ENCODE results near the gene RAB1A. TPM values are rescaled to one million over a fixed set of nuclear protein-coding genes. Genes with fewer than 3 reads are reported as not detected.
"Not testable (repeated sequence)": the region's sequence is repeated elsewhere in the genome, so short reads cannot be mapped to it uniquely, and the experiment has no call there.

RAB1A gene
- total and polyA plus RNA-seq, 2 donors = 42.9 to 144 TPM

GRCh38 chr2:65153515-65153914 is 23.6 kb upstream of the RAB1A start:
- H3K27ac ChIP-seq (ENCODE audit: low read depth in 1 of 2, low read length in 1 of 2) = no peak overlapping the region
- no peak for DNase-seq (ENCODE audit: low read depth in 6 of 9, low spot score in 9 of 9)
- WGBS = 97% methylated on average over 3 of the region's 3 CpGs

GRCh38 chr2:65146078-65146477 is 16.2 kb upstream of the RAB1A start:
- H3K4me1 ChIP-seq (ENCODE audit: control insufficient read depth in 2 of 2, insufficient read depth in 2 of 2, low read length in 2 of 2) = no peaks in the 10 kb centered on the region
- no peaks in the 10 kb centered on the region for H3K27me3 ChIP-seq (ENCODE audit: control insufficient read depth in 2 of 2, insufficient read depth in 1 of 2, low read length in 1 of 2)
- DNase-seq (ENCODE audit: low read depth in 6 of 9, low spot score in 9 of 9) = no peak
- 95% methylated on average over 3 of the region's 3 CpGs for WGBS
- H3K36me3 ChIP-seq (ENCODE audit: control insufficient read depth in 2 of 2, insufficient read depth in 2 of 2, low read length in 1 of 2) = no peaks in the 10 kb centered on the region
- no peak overlapping the region for H3K4me3 ChIP-seq (ENCODE audit: low read length in 2 of 2)
- no peaks in the 10 kb centered on the region for H3K9me3 ChIP-seq (ENCODE audit: control insufficient read depth in 2 of 2, insufficient read depth in 1 of 2, low read length in 1 of 2)
- no peak overlapping the region for H3K27ac ChIP-seq (ENCODE audit: low read depth in 1 of 2, low read length in 1 of 2)

More at GRCh38 chr2:65153515-65153914, 23.6 kb upstream of the RAB1A start:
- Histone ChIP-seq H3K9me3 (ENCODE audit: control insufficient read depth in 2 of 2, insufficient read depth in 1 of 2, low read length in 1 of 2) (no peaks in the 10 kb centered on the region), H3K4me1 (ENCODE audit: control insufficient read depth in 2 of 2, insufficient read depth in 2 of 2, low read length in 2 of 2) (peaks cover 0 to under 1% of the 10 kb centered on the region in 2 donors), H3K36me3 (ENCODE audit: control insufficient read depth in 2 of 2, insufficient read depth in 2 of 2, low read length in 1 of 2) (no peaks in the 10 kb centered on the region), H3K27me3 (ENCODE audit: control insufficient read depth in 2 of 2, insufficient read depth in 1 of 2, low read length in 1 of 2) (no peaks in the 10 kb centered on the region), H3K4me3 (ENCODE audit: low read length in 2 of 2) (no peak overlapping the region)

GRCh38 chr2:65144571-65144970 is 14.7 kb upstream of the RAB1A start:
- H3K4me3 ChIP-seq (ENCODE audit: low read length in 2 of 2) = no peak overlapping the region
- no peaks in the 10 kb centered on the region for H3K9me3 ChIP-seq (ENCODE audit: control insufficient read depth in 2 of 2, insufficient read depth in 1 of 2, low read length in 1 of 2)
- H3K4me1 ChIP-seq (ENCODE audit: control insufficient read depth in 2 of 2, insufficient read depth in 2 of 2, low read length in 2 of 2) = no peaks in the 10 kb centered on the region
- H3K36me3 ChIP-seq (ENCODE audit: control insufficient read depth in 2 of 2, insufficient read depth in 2 of 2, low read length in 1 of 2) = no peaks in the 10 kb centered on the region
- no peak for DNase-seq (ENCODE audit: low read depth in 6 of 9, low spot score in 9 of 9)
- H3K27ac ChIP-seq (ENCODE audit: low read depth in 1 of 2, low read length in 1 of 2) = no peak overlapping the region
- 49% methylated on average over 2 of the region's 2 CpGs for WGBS
- H3K27me3 ChIP-seq (ENCODE audit: control insufficient read depth in 2 of 2, insufficient read depth in 1 of 2, low read length in 1 of 2) = no peaks in the 10 kb centered on the region

- no peak overlapping the region for H3K4me3 ChIP-seq (ENCODE audit: low read length in 2 of 2)
- no peak overlapping the region for H3K27ac ChIP-seq (ENCODE audit: low read depth in 1 of 2, low read length in 1 of 2)
- DNase-seq (ENCODE audit: low read depth in 6 of 9, low spot score in 9 of 9) = no peak
- H3K4me1 ChIP-seq (ENCODE audit: control insufficient read depth in 2 of 2, insufficient read depth in 2 of 2, low read length in 2 of 2) = no peaks in the 10 kb centered on the region
- H3K36me3 ChIP-seq (ENCODE audit: control insufficient read depth in 2 of 2, insufficient read depth in 2 of 2, low read length in 1 of 2) = no peaks in the 10 kb centered on the region
- no peaks in the 10 kb centered on the region for H3K9me3 ChIP-seq (ENCODE audit: control insufficient read depth in 2 of 2, insufficient read depth in 1 of 2, low read length in 1 of 2)
- no peaks in the 10 kb centered on the region for H3K27me3 ChIP-seq (ENCODE audit: control insufficient read depth in 2 of 2, insufficient read depth in 1 of 2, low read length in 1 of 2)
Observed at GRCh38 chr2:65142515-65142914, 12.6 kb upstream of the RAB1A start.

GRCh38 chr2:65137197-65137775 is 7.4 kb upstream of the RAB1A start:
- 99% methylated on average over 2 of the region's 2 CpGs for WGBS
- Histone ChIP-seq H3K4me3 (ENCODE audit: low read length in 2 of 2) (no peak overlapping the region), H3K9me3 (ENCODE audit: control insufficient read depth in 2 of 2, insufficient read depth in 1 of 2, low read length in 1 of 2) (no peaks in the 10 kb centered on the region), H3K4me1 (ENCODE audit: control insufficient read depth in 2 of 2, insufficient read depth in 2 of 2, low read length in 2 of 2) (no peaks in the 10 kb centered on the region), H3K27me3 (ENCODE audit: control insufficient read depth in 2 of 2, insufficient read depth in 1 of 2, low read length in 1 of 2) (no peaks in the 10 kb centered on the region), H3K27ac (ENCODE audit: low read depth in 1 of 2, low read length in 1 of 2) (no peak overlapping the region), H3K36me3 (ENCODE audit: control insufficient read depth in 2 of 2, insufficient read depth in 2 of 2, low read length in 1 of 2) (no peaks in the 10 kb centered on the region)
- DNase-seq (ENCODE audit: low read depth in 6 of 9, low spot score in 9 of 9) = no peak

GRCh38 chr2:65136253-65136652 is 6.3 kb upstream of the RAB1A start:
- no peaks in the 10 kb centered on the region for H3K36me3 ChIP-seq (ENCODE audit: control insufficient read depth in 2 of 2, insufficient read depth in 2 of 2, low read length in 1 of 2)
- no peaks in the 10 kb centered on the region for H3K4me1 ChIP-seq (ENCODE audit: control insufficient read depth in 2 of 2, insufficient read depth in 2 of 2, low read length in 2 of 2)
- H3K9me3 ChIP-seq (ENCODE audit: control insufficient read depth in 2 of 2, insufficient read depth in 1 of 2, low read length in 1 of 2) = no peaks in the 10 kb centered on the region
- no peaks in the 10 kb centered on the region for H3K27me3 ChIP-seq (ENCODE audit: control insufficient read depth in 2 of 2, insufficient read depth in 1 of 2, low read length in 1 of 2)
- WGBS = 100% methylated on average over 1 of the region's 1 CpG
- H3K4me3 ChIP-seq (ENCODE audit: low read length in 2 of 2) = no peak overlapping the region
- no peak for DNase-seq (ENCODE audit: low read depth in 6 of 9, low spot score in 9 of 9)
- H3K27ac ChIP-seq (ENCODE audit: low read depth in 1 of 2, low read length in 1 of 2) = no peak overlapping the region

GRCh38 chr2:65134158-65134557 is 4.3 kb upstream of the RAB1A start:
- DNase-seq (ENCODE audit: low read depth in 6 of 9, low spot score in 9 of 9) = no peak
- WGBS = 97% methylated on average over 7 of the region's 7 CpGs
- Histone ChIP-seq H3K4me3 (ENCODE audit: low read length in 2 of 2) (no peak overlapping the region), H3K9me3 (ENCODE audit: control insufficient read depth in 2 of 2, insufficient read depth in 1 of 2, low read length in 1 of 2) (no peaks in the 10 kb centered on the region), H3K27ac (ENCODE audit: low read depth in 1 of 2, low read length in 1 of 2) (no peak overlapping the region), H3K27me3 (ENCODE audit: control insufficient read depth in 2 of 2, insufficient read depth in 1 of 2, low read length in 1 of 2) (no peaks in the 10 kb centered on the region), H3K36me3 (ENCODE audit: control insufficient read depth in 2 of 2, insufficient read depth in 2 of 2, low read length in 1 of 2) (no peaks in the 10 kb centered on the region), H3K4me1 (ENCODE audit: control insufficient read depth in 2 of 2, insufficient read depth in 2 of 2, low read length in 2 of 2) (peaks cover 3 to 4% of the 10 kb centered on the region in 2 donors)

- H3K4me1 ChIP-seq (ENCODE audit: control insufficient read depth in 2 of 2, insufficient read depth in 2 of 2, low read length in 2 of 2) = peaks cover 5 to 7% of the 10 kb centered on the region in 2 donors
- DNase-seq (ENCODE audit: low read depth in 6 of 9, low spot score in 9 of 9) = no peak
- no peak overlapping the region for H3K27ac ChIP-seq (ENCODE audit: low read depth in 1 of 2, low read length in 1 of 2)
- 93% methylated on average over 4 of the region's 4 CpGs for WGBS
- no peaks in the 10 kb centered on the region for H3K36me3 ChIP-seq (ENCODE audit: control insufficient read depth in 2 of 2, insufficient read depth in 2 of 2, low read length in 1 of 2)
- H3K4me3 ChIP-seq (ENCODE audit: low read length in 2 of 2) = no peak overlapping the region
- H3K9me3 ChIP-seq (ENCODE audit: control insufficient read depth in 2 of 2, insufficient read depth in 1 of 2, low read length in 1 of 2) = no peaks in the 10 kb centered on the region
- no peaks in the 10 kb centered on the region for H3K27me3 ChIP-seq (ENCODE audit: control insufficient read depth in 2 of 2, insufficient read depth in 1 of 2, low read length in 1 of 2)
Observed at GRCh38 chr2:65133626-65134025, 3.7 kb upstream of the RAB1A start.

- not testable (repeated sequence) for H3K4me3 ChIP-seq (ENCODE audit: low read length in 2 of 2); DNase-seq (ENCODE audit: low read depth in 6 of 9, low spot score in 9 of 9); H3K36me3 ChIP-seq (ENCODE audit: control insufficient read depth in 2 of 2, insufficient read depth in 2 of 2, low read length in 1 of 2); H3K27ac ChIP-seq (ENCODE audit: low read depth in 1 of 2, low read length in 1 of 2); H3K9me3 ChIP-seq (ENCODE audit: control insufficient read depth in 2 of 2, insufficient read depth in 1 of 2, low read length in 1 of 2); H3K27me3 ChIP-seq (ENCODE audit: control insufficient read depth in 2 of 2, insufficient read depth in 1 of 2, low read length in 1 of 2)
- WGBS = 96% methylated on average over 15 of the region's 15 CpGs
- peaks cover 9 to 12% of the 10 kb centered on the region in 2 donors for H3K4me1 ChIP-seq (ENCODE audit: control insufficient read depth in 2 of 2, insufficient read depth in 2 of 2, low read length in 2 of 2)
Observed at GRCh38 chr2:65132930-65133329, 3.0 kb upstream of the RAB1A start.
